Astrocyte (in vitro differentiated cells and primary cell): Measurements from ENCODE around the gene CCDC80.

Experiments
- CTCF ChIP-seq: IDR thresholded peaks from 2 replicates; pipeline ENCODE4 v1.5.1; 2011; ENCODE audit warnings: low read depth, mild to moderate bottlenecking, inconsistent platforms, low read length, moderate library complexity; ENCODE audit not compliant: insufficient read depth
- EZH2 ChIP-seq: IDR thresholded peaks from 2 replicates; pipeline ENCODE4 v1.6.1; 2012; ENCODE audit warnings: mild to moderate bottlenecking, low read length, inconsistent platforms; ENCODE audit not compliant: insufficient read depth

- TF ChIP-seq CTCF (no peak), EZH2 (no peak)
Observed at GRCh38 chr3:112675349-112675748, 34.4 kb upstream of the CCDC80 start.
